Activated gamma-delta T cell treated with Interleukin-2 at 50 U/mL for 16 hours (primary cell): ENCODE results near the gene FAM222A.
A peak's percentile ranks its signal among the peaks of the same experiment; 100 is the strongest.

Experiments
- DNase-seq: peaks from one replicate; pipeline ENCODE4 v3.0.0-alpha.2; 2020

FAM222A gene

DNA sequence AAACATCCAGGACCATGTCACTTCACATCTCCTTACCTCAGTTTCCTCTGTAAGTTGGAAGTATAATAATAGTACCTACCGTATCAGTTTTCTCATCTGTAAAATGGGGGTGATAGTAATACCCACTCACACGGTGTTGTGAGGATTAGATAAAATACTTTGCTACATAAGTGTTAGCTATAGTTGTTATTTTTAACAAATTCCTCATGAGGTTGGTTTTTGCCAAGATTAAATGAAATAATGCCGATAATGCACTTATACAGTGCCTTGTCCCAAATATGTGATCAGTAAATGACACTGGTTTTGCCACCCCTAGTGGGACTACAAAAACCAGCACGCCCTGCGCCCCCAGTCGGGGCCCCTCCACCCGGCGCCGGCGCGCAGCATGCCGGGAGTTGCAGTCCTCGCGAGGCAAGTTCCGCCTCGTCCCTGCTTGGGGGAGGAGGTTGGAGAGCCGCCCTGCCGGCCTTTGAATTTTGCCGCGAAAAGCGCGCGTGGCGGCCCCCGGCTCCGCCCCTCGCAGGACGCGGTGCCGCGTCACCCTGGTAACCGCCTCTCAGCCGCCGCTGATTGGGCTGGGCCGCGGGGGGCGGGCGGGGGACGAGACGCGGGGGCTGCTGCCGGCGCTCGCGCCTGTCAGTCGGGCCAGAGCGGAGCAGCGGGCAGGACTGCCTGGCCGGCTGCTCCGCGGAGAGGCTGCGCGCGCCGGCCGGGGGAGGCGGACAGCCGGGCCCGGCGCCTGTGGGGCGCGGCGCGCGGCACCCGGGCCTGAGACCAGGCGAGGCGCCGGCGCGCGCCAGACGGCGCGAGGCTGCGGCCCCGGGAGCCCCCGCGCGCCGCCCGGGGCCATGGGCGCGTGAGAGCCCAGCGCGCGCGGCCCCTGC is at the start of gene FAM222A:
Gene FAM222A (plus strand): TSS at position 639 of the 884 bp plus-strand sequence. CDS start 30,322 bp downstream, outside the sequence.
- peak; percentile 97 for DNase-seq

DNA sequence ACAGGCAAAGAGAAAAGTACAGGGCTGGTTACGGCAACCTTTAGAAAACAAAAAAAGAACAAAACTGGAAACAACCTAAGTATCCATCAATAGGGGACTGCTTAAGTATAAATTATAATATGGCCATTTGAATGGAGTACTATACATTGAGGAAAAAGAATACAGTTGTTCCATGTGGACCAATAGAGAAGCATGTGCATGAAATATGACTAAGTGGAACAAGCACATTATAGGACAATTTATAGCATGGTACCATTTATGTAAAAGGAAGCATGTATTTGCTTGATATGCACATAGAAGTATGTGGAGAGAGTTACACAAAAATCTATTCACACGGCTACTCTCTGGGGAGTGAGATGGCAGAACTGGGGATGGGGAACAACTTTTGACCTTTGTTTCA is 49.2 kb upstream of the FAM222A start:
- DNase-seq, result no peak

DNA sequence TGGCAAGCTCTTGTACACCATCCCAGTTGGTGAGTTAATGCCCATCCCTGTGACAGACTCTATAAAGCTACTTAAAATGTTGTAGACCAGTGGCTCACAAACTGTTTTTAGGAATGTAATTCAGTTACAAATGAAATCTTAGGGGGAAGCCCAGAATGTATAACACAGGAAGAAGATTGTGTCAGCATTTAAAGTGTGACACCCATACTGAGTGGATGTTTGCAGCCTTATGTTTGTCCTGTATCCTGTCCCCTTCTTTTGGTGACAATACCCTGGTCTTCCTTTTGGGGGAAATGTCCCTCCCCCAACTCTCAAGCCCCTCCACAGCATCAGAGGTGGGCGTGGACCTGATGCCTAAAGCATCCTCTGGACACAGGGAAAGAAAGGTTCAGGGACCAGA is 47.6 kb upstream of the FAM222A start:
- no peak for DNase-seq

DNA sequence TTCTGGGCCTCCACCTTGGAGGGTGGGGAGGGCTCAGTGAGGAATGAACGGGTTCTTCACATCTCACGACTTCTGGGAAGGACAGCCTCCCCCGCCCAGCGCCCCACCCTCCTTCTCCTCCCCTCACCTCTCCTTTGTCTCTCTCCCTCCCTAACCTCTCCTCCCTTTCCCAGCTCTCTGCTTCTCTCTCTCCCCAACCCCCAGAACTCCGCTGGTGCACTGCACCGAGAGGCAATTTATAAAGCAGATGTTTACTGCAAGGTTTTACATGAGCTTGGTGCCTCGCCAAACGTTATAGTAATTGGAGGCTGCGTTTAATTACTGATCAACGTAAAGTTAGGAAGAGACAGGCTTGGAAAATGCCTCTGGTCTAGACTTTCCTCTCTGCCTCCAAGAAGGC is 42.9 kb upstream of the FAM222A start:
- no peak for DNase-seq

DNA sequence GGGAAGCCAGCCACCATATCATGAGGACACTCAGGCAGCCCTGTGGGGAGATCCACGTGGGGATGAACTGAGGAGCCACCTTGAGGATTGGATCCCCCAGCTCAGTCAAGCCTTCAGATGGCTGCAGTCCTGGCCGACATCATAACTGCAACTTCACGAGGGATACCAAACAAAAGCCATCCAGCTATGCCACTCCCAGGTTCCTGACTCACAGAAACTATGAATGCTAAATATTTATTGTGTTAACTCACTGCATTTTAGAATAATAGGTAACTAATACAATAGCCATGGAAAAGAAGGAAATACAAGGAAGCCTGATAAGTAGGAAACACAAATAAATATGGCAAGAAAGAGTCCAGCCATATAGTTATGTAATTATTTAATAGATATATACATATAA is 42.1 kb upstream of the FAM222A start:
- no peak for DNase-seq

DNA sequence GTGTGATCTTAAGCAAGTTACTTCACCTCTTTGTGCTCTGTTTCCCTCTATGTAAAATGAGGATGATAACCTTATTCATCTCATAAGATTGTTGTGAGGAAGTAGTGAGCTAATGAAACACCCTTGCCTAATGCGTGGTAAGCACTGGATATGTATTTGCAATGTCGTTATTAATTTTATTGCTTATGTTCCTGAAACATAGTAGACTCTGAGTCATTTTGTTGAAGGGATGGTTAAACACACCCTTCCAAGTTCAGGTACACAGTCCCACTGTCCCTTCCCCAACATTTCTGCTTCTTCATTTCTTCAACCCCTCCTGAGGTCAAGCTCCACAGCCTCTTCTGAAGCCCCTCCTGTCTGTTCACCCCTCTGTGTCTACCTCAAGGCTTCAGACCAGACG is 40.2 kb upstream of the FAM222A start:
- DNase-seq, result no peak

DNA sequence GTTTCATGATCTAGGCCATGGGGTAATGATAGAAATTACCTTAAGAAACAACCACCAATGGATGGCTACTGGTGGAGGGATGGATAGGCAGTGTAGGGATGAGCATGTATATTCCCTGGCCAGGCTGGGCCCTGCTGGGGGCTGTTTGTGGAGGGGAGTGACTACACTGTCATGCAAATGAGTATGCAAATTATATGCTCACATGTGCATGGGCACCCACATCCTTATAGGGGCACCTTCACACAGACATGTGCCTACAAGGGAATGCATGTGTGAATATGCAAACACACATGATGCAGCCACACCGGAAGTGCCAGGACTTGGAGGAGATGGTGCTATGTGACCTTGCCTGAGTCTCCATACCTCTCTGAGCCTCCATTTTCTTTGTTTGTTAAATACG is 39.7 kb upstream of the FAM222A start:
- no peak for DNase-seq

DNA sequence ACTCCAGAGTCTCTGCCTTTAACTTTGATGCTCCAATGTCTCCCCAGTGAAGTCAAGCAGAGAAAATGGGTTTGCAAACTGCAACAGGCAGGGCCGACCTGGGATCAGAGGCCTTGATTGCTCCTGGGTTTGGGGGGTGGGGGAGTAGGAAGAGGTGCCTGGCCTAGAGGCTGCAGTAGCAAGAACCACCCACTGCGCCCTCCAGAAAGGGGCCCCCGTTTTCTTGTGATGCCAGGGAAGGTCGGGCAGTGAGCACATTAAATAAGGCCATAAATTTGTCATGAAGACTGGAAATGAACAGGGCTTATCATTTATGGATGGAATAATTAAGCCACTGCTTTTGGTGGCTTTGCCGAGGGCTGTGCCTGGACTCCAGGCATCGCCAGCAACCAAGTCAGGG is 38.2 kb upstream of the FAM222A start:
- no peak for DNase-seq

DNA sequence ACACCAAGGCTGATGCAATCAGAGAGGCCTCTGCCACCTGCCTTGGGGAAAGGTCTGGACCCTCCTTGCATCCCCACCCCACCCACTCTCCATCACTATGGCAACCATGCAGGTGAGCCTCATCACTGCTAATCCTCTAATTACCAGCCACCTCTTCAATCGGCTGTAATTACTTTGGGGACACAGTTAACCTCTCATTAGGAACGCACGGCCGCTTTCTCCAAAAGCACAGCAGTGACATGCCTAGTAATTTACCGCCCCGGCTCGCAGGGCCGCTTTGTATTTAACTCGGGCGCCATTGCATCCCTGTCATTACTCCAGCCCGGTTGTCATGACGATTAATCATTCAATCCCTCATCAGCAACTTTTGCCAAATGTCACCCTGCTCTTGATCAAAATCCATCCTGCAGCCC is 36.3 kb upstream of the FAM222A start:
- no peak for DNase-seq

DNA sequence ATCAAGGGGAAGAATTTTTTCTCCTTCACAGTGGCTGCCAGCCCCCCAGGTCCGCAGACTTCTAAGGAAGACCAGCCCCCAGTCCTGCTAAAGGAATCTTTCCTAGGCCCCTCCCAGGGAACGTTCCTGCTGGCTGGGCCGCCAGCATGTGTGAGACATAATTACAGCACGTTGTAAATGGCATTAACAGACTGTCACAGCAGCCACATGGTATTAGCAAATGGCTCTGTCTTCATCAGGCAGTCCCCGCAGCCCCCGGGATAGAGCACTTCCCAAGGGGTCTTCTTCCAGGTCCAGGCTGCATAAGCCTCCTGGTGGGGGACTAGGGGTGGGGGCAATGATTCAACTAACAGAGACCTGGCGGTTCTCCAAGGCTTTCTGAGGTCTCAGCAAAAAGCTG is 34.9 kb upstream of the FAM222A start:
- no peak for DNase-seq

DNA sequence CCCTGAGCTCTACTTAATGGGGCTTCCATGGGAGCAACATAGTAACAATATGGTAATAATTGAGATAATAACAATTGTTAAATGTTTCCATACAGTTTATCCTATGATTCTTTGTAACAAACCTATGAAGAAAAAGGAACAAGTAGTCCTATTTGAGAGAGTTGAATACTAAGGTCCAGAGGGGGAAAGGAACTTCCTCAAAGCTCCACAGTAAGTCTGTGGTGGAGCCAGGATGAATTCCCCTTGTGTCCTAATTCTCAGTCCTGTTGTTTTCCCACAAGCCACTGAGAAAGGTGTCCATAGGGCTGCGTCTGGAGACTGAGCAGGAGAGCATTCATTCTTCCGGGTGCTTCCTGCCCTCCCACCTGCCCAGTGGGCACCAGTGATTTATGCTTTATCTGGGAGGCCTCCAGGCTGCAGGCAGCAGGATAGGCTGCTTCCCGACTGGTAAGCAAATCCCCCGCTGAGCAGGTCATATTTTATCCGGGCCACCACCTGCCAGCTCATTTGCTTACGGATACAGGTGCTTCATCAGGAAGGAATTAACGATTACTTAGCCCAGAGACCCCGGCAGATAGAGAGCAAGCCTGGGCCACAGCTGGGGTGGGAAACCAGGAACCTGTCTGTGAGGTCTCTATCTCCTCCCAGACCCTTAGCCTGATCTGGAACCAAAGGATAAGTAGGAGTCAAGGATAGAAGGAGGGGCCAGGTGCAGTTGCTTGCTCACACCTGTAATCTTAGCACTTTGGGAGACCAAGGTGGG is 33.9 kb upstream of the FAM222A start:
- no peak for DNase-seq

DNA sequence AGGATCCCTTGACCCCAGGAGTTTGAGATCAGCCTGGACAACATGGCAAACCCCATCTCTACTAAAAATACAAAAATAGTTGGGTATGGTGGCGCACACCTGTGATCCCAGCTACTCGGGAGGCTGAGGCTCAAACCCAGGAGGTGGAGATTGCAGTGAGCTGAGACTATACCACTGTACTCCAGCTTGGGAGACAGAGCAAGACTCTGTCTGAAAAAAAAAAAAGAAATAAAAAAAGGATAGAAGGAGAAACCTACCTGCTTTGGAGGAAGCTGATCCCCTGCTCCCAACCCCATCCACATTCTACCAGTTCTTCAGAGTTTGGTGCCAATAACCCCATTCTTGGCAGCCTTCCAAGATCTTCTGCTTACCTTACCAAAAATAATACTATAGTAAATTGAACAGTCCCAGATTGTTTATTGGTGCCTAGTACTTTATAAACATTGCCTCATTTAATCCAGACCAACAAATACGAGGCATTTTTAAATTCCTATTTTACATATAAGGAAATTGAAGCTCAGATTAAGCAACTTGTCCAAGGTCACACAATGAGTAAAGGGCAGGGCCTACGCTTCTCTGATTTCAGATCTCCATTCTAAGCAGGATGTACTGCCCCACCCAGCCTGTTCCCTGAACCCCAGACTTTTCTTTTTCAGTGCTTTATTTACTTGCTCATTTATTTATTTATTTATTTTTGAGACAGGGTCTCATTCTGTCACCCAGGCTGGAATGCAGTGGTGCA is 33.2 kb upstream of the FAM222A start:
- DNase-seq, result no peak

DNA sequence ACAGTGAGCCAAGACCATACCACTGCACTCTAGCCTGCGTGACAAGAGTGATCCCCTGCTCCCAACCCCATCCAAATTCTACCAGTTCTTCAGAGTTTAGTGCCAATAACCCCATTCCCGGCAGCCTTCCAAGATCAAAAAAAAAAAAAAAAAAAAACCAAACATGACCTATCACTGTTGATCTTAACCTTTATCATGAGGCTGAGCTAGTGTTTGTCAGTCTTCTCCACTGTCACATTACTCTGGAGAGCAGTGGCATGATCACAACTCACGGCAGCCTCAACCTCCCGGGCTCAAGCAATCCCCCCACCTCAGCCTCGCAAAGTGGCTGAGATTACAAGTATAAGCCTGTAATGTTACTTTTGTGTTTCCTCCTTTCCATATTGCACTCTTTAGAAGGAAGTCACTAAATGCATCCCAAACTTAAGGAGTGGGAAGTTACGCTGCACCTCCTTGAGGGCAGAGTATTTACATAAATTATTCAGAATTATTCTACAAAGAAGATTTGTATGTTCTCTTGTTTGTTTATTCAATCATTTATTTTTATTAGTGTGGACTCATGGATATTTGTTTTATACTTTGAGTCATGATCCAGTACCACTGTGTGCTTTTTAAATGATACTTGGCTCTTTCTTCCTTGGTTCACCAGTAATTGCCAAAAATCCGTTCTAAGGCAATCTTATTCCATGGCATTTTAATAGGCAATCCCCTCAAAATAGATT is 31.5 kb upstream of the FAM222A start:
- DNase-seq, result no peak

DNA sequence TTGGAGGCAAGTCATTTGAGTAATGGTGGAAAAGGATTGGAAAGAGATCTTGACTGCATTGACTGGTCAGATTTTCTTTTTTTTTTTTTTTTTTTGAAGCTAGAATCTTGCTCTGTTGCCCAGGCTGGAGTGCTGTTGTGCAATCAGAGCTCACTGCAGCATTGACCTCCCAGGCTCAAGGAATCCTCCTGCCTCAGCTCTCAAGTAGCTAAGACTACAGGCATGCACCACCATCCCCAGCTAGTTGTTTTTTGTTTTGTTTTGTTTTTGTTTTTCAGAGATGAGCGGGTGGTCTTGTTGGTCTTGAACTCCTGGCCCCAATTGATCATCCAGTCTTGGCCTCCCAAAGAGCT is 30.9 kb upstream of the FAM222A start:
- DNase-seq, result no peak

DNA sequence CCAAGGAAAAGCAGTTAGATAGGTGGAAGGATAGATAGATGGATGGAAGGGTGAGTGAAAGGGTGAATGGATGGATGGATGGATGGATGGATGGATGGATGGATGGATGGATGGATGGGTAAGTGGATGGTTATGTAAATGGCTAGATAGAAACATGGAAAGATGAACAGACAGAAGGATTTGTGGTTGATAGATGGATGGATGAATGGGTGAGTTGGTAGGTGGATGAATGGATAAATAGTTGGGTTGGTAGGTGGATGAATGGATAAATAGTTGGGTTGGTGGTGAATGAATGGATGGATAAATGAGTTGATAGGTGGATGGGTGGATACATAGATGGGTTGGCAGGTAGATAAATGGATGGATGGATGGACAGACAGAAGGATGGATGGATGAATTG is 30.3 kb upstream of the FAM222A start:
- DNase-seq, result no peak

DNA sequence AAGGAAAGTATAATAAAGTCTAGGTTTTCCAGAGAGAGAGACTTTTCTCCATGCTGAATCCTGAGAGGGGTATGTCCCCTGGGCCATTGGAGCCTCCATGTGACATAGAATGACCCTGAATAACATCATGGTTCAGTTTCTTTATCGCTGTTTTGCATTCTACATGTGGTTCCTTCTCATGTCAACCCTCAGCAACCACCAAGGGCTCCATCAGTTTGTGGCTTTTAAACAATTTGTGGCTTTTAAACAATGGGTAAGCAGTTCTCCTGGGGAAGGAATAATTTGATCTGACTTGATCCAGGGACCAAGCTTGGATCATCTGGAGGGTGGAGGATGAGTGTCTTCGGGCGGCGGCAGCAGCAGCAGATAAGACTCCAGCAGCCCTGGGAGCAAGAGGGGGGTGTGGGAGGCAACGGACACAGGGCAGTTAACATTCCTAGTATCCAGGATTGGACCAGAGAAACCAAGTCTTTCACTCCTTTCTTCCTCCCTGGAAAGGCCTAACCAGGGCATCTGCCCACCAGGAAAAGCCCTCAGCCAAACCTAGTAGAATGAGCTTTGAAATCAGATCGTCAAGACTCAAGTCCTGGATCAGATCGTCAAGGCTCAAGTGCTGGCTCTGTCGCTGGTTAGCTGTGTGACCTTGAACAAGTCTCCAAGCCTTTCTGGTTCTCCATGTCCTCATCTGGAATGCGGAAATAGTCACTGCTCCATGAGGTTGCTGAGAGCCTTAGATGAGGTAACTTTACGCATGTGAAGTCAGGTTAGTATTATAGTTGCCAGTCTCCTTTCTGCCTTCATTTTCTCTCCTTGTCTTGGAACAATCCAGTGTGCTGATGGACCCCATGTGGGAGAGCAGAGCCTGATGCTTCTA is 27.8 kb upstream of the FAM222A start:
- no peak for DNase-seq

DNA sequence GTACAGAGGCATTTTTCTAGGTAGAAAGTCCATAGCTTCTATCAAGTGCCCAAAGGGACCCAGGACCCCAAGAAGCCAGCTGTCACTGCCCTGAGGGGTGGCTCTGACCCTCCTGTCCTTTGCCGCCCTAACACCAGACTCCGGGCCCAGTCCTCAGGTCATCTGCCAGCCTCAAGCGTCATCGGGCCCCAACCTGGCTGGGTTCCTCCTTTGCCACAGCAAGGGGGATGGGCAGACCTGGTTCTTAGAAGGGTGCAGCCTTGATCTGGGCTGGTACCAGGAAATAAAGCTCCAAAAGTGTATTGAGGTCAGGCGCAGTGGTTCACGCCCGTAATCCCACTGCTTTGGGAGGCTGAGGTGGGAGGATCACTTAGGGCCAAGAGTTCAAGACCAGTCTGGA is 27.1 kb upstream of the FAM222A start:
- no peak for DNase-seq

DNA sequence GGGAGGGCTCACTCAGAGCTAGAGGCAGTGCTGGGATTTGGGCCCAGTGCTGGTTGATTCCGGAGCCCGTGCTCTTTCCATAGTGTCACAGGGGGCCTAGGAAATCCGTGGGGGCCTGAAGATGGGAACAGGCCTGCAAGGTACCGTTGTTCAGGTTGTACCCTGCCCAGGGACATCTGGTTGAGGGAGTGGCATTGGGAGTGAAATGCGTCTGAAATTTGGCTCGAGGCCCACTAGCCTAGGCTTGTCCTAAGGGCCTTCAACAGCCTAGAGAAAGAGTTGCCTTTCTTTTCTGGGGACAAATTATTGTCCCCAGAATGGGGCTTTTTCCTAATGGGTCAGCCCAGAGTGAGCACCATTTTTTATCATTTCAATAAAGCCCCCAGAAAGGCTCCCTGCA is 26.4 kb upstream of the FAM222A start:
- DNase-seq, result no peak

DNA sequence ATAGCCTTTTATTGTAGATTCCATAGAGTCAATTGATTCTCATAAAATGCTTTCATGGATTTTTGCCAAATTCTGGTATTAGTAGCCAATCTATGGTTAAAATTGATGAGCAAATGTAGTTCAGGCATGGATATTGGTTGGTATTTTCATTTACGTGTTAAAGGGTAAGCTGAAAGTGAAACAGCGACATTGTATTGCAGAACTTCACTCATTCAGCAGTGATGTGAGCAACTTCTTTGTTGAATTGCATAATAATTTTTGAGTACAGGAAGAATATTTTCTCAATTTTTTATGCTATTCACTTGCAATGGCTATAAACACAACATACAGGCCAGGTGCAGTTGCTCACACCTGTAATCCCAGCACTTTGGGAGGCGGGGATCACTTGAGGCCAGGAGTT is 24.2 kb upstream of the FAM222A start:
- no peak for DNase-seq

DNA sequence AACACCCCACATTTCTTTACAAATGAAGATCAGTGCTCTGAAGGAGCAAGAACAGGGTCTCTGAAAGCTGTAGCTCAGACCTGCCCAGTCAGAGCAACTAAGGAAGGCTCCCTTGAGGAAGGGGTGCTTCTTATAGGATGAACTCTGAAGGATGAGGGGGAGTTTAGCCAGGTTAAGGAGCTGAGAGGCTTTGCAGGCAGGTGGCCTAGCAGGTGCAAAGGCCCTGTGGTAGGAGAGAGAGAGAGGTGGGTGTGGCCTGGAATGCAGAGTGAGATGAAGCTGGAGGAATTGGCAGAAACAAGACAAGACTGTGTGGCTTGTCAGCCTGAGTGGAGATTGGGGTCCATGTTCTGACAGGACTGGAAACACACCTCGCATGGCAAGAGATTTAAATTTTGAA is 20.5 kb upstream of the FAM222A start:
- no peak for DNase-seq

DNA sequence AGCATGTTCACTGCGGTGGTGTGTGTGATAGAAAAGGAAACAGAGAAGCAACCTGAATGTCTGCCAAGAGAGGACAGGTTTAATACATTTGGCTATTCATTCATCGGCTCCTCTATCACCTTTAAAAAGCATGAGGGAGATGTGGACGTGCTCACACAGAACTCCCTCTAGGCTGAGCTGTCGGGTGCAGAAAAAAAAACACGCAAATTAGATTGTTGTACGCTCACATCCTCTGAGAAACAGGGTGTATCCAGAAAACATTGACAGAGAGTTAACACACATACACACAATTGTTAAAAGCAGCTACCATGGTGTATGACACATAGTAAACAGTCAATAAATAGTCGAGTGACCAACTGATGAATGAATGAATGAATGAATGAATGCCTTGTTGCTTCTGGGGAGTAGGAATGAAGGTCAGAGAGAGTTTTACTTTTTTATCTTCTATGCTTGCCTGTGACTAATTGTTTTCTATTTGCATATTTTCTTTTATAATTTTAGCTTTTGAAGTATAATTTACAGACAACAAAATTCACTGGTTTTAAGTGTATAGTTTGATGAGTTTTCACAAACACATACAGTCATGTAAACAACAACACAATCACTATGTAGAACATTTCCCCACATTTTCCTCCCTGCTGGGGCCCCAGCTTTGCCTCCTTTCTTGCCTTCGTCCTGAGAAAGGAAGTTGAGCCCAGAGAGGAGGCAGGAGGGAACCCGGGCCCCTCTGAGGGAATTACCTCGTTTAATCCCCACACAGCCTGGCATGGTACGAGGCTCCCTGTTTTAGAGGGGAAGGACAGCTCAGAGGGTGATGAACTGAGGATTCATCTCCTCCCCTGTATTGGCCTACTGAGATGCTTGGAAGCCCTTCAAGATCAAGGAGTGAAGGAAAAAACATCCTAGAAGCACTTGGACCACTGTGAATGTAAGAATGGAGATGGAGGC is 19.7 kb upstream of the FAM222A start:
- no peak for DNase-seq
